GM13976 (cell line): ENCODE data around the gene CAMKK2.
A peak's percentile ranks its signal among the peaks of the same experiment; 100 is the strongest.
"Not testable (repeated sequence)": the region's sequence is repeated elsewhere in the genome, so short reads cannot be mapped to it uniquely, and the experiment has no call there.

Experiments
- DNase-seq: peaks from one replicate; pipeline ENCODE4 v3.0.0; 2012; ENCODE audit warnings: low spot score
- CTCF ChIP-seq: IDR thresholded peaks from 2 replicates; pipeline ENCODE4 v1.5.1; 2012; ENCODE audit warnings: borderline replicate concordance, mild to moderate bottlenecking; ENCODE audit not compliant: insufficient read depth; ENCODE audit errors: extremely low read depth, missing control alignments, control extremely low read depth
- in situ Hi-C: fragments of 300-500 bp; cut with MboI; formaldehyde crosslinking; loops from one replicate; pipeline ENCODE4 v1.12.0; 2022; ENCODE audit warnings: low sequenced_read_pairs, mixed read lengths, inconsistent platforms; ENCODE audit not compliant: unreplicated experiment

The CAMKK2 gene

GRCh38 chr12:121212875-121213274 lies 83.6 kb downstream of the CAMKK2 start:
- no peak for DNase-seq
- in situ Hi-C loops, result no loop called here
- no peak for TF ChIP-seq CTCF

GRCh38 chr12:121209624-121210572 lies 86.6 kb downstream of the CAMKK2 start, which contains the start of gene P2RX4:
P2RX4 (plus strand) TSS chr12:121210129; CDS start chr12:121210165, 36 bp downstream.
- TF ChIP-seq CTCF, result peak; percentile 40
- in situ Hi-C loops, result no loop called here
- peak; percentile 97 for DNase-seq

GRCh38 chr12:121209221-121209620 lies 87.3 kb downstream of the CAMKK2 start:
- TF ChIP-seq CTCF, result no peak
- in situ Hi-C loops, result no loop called here
- DNase-seq, result no peak

- DNase-seq, in situ Hi-C loops: not testable (repeated sequence)
Observed at GRCh38 chr12:121208571-121208970, 87.9 kb downstream of the CAMKK2 start.

GRCh38 chr12:121205491-121205890 lies 91.0 kb downstream of the CAMKK2 start:
- TF ChIP-seq CTCF, result no peak
- in situ Hi-C loops, result no loop called here
- DNase-seq, result no peak

GRCh38 chr12:121203482-121203881 lies 93.0 kb downstream of the CAMKK2 start:
- in situ Hi-C loops, result no loop called here
- no peak for TF ChIP-seq CTCF

GRCh38 chr12:121202407-121203355 lies 93.8 kb downstream of the CAMKK2 start:
- no peak for DNase-seq
- in situ Hi-C loops, result no loop called here

More at GRCh38 chr12:121203482-121203881, 93.0 kb downstream of the CAMKK2 start:
- DNase-seq, result no peak

GRCh38 chr12:121201140-121201539 lies 95.4 kb downstream of the CAMKK2 start:
- in situ Hi-C loops, DNase-seq: not testable (repeated sequence)

More at GRCh38 chr12:121202407-121203355, 93.8 kb downstream of the CAMKK2 start:
- no peak for TF ChIP-seq CTCF
